GM18508 (cell line): ENCODE measurements around the gene DIP2C.
"Not testable (repeated sequence)": the region's sequence is repeated elsewhere in the genome, so short reads cannot be mapped to it uniquely, and the experiment has no call there.

Experiments
- ATAC-seq: cut with Tn5 transposase; IDR thresholded peaks from one replicate; pipeline ENCODE4 v1.9.1; 2021; ENCODE audit warnings: moderate number of reproducible peaks; ENCODE audit not compliant: insufficient read depth, unreplicated experiment

DIP2C gene

DNA sequence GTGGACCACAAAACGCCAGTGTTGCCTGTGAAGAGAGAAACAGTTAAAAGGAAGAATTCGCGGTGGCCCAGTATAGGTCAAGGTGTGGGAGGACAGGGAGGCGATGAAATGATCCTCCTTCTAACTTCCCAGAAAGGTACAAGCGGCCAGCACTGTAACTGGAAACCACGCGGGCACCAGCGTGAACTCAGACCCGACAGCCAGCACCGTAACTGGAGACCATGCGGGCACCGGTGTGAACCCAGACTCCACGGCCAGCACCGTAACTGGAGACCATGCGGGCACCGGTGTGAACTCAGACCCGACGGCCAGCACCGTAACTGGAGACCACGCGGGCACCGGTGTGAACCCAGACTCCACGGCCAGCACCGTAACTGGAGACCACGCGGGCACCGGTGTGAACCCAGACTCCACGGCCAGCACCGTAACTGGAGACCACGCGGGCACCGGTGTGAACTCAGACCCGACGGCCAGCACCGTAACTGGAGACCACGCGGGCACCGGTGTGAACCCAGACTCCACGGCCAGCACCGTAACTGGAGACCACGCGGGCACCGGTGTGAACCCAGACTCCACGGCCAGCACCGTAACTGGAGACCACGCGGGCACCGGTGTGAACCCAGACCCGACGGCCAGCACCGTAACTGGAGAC lies 57.2 kb downstream of the DIP2C start:
- not testable (repeated sequence) for ATAC-seq

DNA sequence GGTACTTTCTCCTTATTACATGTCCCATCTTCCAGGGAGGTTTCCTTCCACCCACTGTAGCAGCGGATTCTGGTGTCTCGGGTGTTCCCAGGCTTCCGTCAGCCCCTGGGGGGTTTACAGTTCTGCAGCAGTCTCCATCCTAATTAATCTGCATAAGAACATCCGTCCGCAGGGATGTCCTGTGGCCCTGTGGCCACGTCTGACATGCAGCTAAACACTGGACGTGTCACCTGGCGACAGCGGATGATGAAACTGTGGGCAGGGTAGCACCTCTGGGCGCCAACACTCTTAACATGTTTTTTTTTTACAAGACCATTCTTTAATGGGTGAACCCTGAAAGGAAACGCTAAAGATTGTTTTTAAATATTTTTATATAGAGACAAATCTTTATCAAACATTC lies 58.2 kb downstream of the DIP2C start:
- no peak for ATAC-seq

DNA sequence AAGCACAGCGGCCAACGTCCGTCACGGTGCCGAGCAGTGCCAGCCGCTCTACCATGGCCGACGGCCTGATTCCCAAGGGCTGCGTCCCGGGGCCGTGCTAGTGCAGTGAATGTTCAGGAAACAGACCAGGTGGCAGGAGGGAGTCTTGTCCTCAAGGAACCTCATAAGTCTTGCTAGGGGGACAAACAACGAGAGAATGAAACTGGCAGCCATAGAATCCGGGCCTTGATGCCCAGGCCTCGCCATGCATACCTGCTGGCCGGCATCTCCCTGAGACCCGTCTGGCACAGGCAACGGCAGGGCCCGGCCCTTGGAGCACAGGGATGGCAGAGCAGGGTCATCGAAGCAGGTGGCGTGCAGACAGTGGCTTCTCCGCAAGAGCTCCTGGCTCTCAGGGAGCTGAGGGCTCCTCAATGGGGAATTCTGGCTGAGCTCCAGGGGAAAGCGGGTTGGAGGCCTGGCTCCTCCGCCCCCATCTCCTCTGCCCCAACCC lies 58.8 kb downstream of the DIP2C start:
- no peak for ATAC-seq

DNA sequence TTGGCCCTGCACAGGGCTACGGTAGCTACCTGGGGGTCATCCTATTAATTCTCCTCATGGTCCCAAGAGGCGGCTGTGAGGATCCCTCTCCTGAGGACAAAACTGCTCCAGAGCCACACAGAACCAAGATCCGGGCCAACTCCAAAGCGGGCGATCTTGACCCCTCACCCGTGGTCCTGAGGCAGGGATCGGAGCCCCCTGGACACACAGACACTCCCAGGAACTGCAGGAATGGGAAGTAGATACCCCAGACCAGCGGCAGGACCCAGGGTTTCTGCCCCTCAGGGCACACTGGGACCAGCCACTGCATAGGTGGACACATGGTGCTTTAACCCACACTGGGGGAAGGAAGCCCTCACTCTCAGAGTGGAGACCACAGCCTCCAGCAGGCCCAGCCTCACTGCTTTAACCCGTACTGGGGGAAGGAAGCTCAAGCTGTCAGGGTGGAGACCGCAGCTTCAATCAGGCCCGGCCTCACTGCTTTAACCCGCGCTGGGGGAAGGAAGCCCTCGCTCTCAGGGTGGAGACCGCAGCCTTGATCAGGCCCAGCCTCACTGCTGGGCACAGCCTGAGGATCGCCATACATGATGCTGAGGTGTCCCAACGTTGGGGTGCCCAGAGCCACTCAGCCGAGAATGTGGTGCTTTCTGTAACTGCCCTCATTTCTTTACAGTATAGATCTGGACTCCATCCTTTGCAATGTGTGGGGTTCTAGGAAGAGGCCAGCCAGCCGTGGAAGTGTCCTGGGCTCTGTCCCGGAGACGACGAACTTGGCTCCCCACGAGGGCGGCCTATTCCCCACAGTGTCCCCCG lies 60.1 kb downstream of the DIP2C start:
- no peak for ATAC-seq

DNA sequence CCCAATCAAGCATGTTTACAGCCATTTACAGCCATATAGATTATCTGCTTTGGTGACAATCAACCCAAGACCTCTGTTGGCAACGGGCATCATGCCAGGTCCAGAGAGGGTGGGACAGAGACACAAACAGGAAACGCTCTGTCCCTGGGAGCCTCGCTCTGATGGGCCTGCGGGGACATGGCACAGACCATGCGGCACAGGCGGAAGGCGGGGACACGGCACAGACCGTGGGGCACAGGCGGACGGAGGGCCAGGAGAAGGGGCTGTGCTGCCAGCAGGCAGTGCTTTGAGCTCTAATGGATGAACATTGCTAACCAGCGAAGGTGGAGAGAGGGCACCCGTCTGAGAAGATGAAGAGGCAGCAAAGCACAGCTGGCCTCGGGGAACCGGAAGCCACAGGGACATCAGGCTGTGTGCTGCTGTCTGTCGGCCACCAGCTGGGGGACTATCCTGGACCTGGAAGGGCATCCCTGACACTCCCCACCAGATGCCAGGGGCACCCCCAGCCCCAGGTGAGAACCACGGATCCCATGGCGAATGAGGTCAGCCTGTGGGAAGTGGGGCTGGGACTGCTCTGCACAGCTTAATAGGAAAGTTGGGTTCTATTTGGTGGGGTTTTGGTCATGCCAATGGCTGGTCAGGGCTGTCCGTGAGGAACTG lies 61.0 kb downstream of the DIP2C start:
- ATAC-seq, result no peak

DNA sequence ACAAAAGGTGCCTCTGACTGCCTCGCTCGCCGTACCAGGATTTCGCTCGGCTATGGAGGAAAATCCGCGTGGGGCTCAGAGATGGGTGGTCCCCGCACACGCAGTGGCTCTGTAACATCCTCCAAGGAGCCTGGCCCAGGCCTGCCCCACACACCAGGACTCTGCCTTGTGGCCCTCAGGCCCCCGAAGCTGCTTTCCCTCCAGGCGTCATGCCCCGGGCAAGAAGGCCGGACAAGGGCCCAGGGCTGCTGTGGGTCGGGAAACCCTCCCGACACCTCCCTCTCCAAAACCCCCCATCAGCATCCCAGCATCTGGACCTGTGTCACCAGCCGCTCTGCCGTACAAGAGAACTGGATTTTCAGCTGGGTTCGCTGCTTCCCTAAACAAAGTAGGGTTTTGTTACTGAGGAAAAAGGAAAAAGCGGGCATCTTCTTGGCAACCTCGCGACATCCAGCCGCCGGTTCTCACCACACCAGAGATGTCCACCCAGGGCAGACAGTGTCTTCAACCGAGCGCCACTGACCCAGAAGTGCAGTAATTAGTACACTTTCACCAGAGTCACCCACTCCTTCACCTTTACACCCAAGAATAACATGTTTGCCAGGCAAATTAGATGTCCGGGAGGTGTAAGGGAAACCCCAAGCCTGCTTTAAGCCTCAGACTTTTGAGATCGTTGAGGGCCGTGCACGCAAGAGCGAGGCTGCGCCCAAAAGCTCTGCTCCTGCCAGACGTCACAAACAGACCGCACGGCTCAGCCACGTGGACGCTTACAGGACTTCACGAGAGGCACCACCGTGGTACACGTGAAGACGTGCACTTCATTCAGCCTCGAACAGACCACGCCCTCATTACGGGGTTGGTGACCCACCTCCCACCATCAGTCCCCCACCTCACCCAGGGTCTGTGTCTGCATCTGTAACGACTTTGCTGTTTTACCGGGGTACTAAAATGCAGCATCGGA lies 62.2 kb downstream of the DIP2C start:
- ATAC-seq, result no peak

DNA sequence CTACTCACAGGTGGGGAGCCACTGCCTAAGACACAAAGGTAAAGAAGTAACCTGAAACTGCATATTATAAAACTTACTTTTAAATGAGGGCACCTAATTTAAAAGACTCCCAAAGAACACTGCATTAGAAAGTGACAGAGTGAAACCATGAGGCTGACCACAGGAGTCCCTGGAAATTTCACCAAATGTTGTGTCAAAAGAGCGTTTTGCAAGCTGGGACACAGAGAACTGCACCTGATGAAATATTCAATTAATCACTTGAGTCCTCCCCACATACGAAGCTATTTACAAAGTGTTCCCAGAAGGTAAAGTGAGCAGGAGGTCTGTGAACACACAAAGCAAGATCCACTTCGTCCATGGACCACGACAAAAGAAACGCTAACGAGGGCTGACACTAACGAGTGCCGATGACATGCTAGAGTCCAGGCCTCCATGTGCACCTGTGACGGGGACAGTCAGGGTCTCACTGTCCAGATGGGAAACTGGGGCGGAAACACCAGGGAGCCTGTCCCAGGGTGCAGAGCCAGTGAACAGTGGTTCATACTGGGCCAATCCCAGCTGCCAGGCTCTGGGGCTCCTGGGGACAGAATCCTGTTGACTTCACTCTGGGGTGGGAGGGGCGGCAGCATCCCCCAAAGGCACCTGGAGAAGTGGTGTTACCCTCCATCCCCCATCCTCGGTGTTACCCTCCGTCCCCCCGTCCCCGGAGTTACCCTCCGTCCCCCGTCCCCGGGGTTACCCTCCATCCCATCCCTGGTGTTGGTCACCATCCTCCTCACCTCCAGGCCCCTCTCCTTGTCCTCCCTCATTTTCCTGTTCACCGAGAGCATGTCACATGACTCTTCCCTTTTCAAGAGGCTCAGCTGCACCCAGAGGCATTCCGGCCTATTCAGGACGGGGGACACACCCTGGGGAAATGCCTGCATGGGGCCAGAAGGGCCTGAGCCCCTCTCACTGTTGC lies 63.4 kb downstream of the DIP2C start:
- ATAC-seq, result no peak

DNA sequence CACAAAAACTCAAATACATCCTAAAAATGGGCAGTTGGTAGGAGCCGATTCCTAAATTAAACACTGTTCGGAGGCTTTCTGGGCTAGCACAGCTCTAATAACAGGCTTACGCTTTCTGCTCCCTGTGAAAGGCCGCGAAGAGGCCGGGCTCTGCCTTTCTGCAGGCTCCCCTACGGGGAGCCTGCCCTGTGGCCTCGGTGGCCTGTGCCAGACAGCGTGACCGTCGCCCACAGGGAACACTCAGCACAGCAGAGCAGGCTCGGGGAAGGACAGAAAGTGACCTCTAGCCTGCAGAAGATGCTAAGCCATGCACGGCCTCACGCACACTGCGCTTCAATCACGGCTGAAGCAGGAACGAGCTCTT lies 64.2 kb downstream of the DIP2C start:
- ATAC-seq, result no peak

DNA sequence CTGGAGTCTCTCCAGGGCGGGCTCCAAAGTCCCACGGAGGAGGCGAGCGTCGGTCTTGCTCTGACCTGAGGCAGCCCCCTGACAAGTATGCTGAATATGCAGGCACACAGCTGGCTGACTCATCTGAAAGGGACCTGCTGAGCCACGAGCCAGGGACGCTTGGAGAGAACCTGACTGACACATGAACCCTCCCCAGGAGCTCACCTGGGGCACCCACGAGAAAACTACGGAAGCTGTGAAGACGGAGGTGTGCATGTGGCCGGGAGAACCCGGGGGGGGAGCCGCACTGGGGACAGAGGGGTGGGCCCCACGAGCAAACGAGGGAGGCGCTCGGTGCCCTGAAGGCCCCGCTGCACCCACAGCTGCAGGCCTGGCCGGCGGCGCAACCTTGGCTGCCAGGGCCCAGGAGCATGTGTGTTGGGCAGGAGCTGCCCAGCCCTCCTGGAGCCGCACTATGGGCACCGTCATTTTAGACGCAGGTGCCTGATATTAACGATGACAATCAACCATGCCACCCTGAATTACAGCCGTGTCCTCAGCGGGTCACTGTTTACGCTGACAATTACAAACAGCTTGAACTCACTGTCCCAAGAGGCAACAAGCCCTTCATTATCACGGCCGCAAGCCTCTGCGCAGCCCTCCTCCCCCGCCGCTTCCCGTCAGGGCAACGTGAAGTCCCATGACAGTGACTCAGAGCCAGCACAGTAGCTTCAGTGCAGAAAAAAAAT lies 64.7 kb downstream of the DIP2C start:
- ATAC-seq, result no peak

DNA sequence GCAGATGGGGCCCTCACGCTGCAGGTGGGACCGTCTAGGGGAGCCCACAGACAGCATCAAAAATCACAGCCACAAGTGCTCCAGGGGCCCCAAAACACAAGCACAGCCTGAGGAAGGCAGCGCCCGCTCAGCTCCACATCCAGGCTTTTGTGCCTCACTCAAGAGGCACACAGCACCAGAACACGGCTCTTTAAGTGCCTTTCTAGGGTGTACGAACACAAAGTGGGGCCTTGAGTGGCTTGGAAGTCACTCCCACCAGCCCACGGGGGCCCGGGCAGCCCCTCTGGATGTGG lies 65.2 kb downstream of the DIP2C start:
- ATAC-seq, result no peak

DNA sequence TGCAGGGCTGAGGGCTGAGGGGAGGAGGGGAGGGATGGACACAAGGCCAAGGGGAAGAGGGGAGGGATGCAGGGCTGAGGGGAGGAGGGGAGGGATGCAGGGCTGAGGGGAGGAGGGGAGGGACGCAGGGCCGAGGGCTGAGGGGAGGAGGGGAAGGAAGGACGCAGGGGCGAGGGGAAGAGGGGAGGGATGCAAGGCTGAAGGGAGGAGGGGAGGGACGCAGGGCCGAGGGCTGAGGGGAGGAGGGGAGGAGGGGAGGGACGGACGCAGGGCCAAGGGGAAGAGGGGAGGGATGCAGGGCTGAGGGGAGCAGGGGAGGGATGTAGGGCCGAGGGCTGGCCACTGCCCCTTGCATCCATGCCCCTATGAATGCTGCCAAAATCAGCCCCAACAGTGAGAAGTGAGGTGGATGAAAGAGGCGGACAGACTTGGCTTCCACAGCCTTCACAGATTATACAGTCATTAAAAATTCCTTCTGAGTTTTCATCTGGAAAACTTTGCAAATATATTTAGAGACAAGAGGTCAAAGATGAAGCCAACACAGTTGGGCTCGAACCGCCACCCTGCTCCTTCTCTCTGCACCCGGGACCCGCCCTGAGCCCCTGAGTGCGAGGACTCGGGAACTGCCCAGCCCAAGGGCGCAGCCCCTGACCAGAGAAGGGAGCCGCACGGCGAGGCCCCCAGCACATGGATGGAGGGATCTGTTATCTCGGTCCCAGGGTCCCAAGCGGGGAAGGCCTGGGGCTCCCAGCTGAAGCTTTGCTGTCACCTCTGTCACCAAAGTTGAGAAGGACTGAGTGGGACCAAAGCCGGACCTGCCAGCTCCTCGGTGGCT lies 65.8 kb downstream of the DIP2C start:
- ATAC-seq, result no peak

DNA sequence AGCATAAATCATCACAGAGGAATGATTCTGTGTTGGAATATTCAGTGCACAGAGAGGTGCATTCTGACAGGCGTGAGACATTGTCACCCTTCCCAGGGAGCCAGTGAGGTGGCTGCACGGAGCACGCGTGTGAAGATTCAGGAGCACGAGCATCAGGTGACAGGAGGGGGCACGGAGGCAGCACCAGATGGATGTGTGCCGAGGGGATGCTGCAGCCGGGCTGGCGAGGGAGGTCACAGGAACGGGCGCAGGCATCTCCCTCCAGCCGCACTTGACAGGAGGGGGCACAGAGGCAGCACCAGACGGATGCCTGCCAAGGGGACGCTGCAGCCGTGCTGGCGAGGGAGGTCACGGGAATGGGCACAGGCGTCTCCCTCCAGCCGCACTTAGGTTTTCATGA lies 66.5 kb downstream of the DIP2C start:
- ATAC-seq, result no peak

DNA sequence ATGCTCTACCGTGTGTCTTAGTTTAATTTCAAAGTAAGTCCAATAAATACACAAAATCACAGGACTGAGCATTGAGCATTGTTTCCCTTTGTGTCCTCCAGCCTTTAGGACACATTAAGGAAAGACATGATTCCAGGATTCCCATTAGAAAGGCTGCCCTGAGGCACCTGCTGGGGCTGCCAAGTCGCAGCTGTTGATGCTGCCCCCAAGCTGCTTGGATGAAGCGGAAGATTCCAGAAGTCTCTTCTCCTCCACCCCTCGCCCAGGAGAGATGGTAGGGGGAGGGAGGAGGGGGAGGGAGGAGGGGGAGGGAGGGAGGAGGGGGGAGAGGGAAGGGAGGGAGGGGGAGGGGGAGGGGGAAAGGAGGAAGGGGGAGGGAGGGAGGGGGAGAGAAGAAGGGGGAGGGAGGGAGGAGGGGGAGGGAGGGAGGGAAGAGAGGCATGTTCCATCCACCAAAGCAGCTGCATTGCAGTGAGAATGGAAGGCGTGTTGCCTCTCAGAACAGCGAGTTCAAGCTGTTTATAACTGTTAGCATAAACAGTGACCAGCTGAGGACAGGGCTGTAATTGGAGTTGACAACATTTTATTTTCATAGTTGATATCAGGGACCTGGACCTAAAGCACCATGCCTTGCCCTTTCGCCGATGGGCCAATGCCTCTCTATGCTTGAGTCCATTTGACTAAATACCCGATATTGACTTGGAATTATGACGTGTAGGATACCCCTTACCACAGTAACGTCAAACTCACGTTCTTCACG lies 67.3 kb downstream of the DIP2C start:
- no peak for ATAC-seq

DNA sequence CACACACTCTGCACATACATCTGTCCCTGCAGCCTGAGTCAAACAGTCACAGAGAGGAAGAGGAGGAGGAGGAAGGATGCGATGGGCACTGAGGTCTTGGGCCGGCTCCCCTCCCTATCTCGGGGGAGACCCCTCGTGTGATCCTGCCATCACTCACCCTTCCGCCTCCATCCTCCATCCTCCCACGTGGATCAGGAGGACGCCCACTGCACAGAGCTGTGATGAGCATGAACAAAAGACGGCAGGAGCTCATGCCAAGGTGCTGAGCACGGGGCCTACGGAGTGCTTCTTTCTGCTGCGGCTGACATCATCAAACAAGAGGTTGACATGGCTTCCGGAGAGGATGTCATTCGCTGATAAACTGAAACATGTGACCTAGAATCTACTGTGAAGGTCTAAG lies 68.0 kb downstream of the DIP2C start:
- ATAC-seq, result no peak

DNA sequence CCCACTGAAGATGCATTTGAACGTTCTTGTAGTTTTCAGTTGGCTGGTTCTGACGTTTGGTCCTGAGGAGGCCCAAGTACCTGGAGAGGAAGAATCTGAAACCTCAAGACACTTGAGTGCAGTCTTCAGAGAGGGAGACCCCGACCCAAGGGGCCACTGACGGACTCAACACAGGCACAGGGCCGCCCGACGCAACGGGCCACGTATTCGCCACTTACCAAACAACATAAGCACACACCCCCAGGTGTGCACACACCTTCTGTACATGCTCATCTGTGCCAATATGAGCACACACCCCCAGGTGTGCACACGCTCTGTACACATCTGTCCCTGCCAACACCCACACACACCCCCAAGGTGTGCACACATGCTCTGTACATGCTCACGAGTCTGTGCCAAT lies 68.5 kb downstream of the DIP2C start:
- no peak for ATAC-seq

DNA sequence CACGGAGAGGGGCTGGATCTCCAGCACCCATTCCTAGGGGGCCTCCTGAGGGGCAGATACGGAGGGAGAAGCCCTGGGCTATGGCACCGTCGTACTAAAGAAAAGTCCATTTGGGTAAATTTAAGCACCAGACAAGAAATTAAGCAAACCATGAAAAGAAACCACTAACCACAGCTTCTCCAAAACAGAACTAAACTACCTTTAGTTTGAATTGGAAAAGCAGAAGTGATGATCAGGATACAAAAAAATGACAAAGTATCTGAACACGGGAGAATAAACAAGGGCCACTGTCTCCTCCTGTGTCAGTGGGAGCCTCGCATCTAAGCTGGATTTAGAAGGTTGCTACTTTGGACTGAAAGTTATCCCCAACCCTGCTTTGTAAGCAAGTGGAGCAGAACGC lies 69.1 kb downstream of the DIP2C start:
- no peak for ATAC-seq

DNA sequence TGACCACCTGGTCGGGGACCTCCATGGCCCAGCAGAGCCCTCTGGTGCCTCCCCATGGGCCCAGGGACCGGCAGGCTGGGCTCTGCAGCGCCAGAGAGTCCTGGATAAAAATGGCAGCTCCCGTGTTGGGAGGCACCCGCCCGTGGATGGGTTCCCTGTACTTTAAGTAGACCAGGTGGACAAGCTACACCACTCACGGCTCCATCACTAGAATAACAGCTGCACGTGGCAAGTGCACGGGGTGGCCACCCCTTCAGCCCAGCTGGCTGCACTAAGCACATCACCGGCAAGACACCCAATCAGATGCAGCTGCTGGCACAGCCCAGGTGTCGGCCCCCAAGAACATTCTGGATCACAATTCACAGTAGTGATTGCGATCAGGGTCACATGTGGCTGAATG lies 69.8 kb downstream of the DIP2C start:
- no peak for ATAC-seq
